Measurements from ENCODE around the gene EIF2AK2.
"Not testable (repeated sequence)": the region's sequence is repeated elsewhere in the genome, so short reads cannot be mapped to it uniquely, and the experiment has no call there.

DNA sequence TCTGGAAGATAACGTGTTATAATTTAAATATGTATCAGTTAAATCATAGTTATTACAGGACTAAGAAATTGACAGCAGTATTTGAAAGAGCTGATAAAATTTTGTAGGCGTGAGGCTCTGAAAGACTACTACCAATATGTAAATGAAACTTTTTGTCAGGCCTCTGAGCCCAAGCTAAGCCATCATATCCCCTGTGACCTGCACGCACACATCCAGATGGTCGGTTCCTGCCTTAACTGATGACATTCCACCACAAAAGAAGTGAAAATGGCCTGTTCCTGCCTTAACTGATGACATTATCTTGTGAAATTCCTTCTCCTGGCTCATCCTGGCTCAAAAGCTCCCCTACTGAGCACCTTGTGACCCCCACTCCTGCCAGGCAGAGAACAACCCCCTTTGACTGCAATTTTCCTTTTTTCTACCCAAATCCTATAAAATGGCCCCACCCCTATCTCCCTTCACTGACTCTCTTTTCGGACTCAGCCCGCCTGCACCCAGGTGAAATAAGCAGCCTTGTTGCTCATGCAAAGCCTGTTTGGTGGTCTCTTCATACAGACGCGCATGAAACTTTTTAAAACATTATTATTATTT is 48.4 kb upstream of the EIF2AK2 start:
- TF ChIP-seq POLR2AphosphoS5 (IDR thresholded peaks at IDR 0.05): not testable (repeated sequence)
- TF ChIP-seq, protein P1, sequence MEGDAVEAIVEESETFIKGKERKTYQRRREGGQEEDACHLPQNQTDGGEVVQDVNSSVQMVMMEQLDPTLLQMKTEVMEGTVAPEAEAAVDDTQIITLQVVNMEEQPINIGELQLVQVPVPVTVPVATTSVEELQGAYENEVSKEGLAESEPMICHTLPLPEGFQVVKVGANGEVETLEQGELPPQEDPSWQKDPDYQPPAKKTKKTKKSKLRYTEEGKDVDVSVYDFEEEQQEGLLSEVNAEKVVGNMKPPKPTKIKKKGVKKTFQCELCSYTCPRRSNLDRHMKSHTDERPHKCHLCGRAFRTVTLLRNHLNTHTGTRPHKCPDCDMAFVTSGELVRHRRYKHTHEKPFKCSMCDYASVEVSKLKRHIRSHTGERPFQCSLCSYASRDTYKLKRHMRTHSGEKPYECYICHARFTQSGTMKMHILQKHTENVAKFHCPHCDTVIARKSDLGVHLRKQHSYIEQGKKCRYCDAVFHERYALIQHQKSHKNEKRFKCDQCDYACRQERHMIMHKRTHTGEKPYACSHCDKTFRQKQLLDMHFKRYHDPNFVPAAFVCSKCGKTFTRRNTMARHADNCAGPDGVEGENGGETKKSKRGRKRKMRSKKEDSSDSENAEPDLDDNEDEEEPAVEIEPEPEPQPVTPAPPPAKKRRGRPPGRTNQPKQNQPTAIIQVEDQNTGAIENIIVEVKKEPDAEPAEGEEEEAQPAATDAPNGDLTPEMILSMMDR (IDR thresholded peaks at IDR 0.05 in 8 of 11, conservative IDR thresholded peaks at IDR 0.05 in 3 of 11): not testable (repeated sequence)

Data from spleen (tissue), 7 donors.